ENCODE measurements around the gene C12orf42. TPM values are rescaled to one million over a fixed set of nuclear protein-coding genes. Genes with fewer than 3 reads are reported as not detected.

The C12orf42 gene
- total and polyA plus RNA-seq, 8 donors = not detected

DNA sequence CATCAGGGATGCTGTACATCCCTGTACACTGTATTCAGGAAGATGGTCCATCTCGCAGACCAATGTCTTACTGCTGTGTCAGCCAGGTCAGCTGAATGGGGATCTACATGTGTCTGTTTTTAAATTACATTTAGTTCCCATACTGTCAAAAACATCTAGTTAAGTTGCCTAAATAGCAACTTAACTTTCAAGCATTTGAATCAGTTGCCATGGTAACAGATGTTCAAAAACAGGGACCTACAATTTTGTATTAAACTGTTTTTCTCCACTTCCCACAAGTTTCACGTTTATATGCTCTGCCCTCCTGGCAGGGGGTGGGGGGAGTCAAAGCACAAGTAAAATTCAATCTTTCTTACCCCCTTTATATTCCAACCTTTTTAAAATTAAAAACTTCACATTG lies 38.3 kb downstream of the C12orf42 start:
- no peaks in the 10 kb centered on the region for H3K4me1 ChIP-seq
- no peak for DNase-seq
- H3K36me3 ChIP-seq = no peaks in the 10 kb centered on the region
- 62 to 73% (median 69%) methylated on average over 2 of the region's 2 CpGs for WGBS, 5 donors
- TF ChIP-seq POLR2AphosphoS5 (IDR thresholded peaks at IDR 0.05) = no peak
- TF ChIP-seq POLR2A (IDR thresholded peaks at IDR 0.05) = no peak
- TF ChIP-seq, protein P1, sequence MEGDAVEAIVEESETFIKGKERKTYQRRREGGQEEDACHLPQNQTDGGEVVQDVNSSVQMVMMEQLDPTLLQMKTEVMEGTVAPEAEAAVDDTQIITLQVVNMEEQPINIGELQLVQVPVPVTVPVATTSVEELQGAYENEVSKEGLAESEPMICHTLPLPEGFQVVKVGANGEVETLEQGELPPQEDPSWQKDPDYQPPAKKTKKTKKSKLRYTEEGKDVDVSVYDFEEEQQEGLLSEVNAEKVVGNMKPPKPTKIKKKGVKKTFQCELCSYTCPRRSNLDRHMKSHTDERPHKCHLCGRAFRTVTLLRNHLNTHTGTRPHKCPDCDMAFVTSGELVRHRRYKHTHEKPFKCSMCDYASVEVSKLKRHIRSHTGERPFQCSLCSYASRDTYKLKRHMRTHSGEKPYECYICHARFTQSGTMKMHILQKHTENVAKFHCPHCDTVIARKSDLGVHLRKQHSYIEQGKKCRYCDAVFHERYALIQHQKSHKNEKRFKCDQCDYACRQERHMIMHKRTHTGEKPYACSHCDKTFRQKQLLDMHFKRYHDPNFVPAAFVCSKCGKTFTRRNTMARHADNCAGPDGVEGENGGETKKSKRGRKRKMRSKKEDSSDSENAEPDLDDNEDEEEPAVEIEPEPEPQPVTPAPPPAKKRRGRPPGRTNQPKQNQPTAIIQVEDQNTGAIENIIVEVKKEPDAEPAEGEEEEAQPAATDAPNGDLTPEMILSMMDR (IDR thresholded peaks at IDR 0.05) = no peak
- no peak for TF ChIP-seq EP300 (IDR thresholded peaks at IDR 0.05)
- peaks cover 0 to 6% (median 0%) of the 10 kb centered on the region in 4 donors for H3K9me3 ChIP-seq
- no peaks in the 10 kb centered on the region for H3K27me3 ChIP-seq
- no peak overlapping the region for H3K27ac ChIP-seq
- intact Hi-C loops (cut with DNase I; ENCODE audit: low total_unique reads) = no loop called here
- no peak overlapping the region for H3K4me3 ChIP-seq

DNA sequence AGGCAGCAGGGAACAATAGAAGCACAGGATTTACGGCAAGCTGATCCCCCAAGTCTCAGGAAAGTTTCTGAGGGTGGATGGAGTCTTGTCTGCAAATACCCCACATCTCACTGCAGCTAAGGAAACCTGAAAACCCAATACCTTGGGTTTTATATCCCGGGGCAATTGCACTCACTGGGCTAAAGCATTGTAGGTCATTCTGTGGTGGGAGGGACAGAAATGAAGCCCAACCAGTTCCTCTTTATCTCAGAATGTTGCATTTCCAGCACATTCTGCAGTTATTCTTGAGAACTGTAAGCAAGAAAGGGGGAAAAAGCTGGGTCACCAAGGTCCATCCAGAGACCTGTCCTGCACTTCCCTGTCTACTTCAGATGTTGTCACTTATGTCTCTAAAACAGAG lies 39.8 kb downstream of the C12orf42 start:
- WGBS, 5 donors = 78 to 90% (median 87%) methylated on average over 2 of the region's 2 CpGs
- no peaks in the 10 kb centered on the region for H3K36me3 ChIP-seq
- no peaks in the 10 kb centered on the region for H3K4me1 ChIP-seq
- TF ChIP-seq EP300 (IDR thresholded peaks at IDR 0.05) (no peak), POLR2A (IDR thresholded peaks at IDR 0.05) (no peak), POLR2AphosphoS5 (IDR thresholded peaks at IDR 0.05) (no peak)
- TF ChIP-seq, protein P1 (IDR thresholded peaks at IDR 0.05) = no peak
- H3K27ac ChIP-seq = no peak overlapping the region
- no peak for DNase-seq
- H3K9me3 ChIP-seq = peaks cover 0 to 8% (median 3%) of the 10 kb centered on the region in 4 donors
- no peaks in the 10 kb centered on the region for H3K27me3 ChIP-seq
- intact Hi-C loops (cut with DNase I; ENCODE audit: low total_unique reads) = no loop called here
- no peak overlapping the region for H3K4me3 ChIP-seq

DNA sequence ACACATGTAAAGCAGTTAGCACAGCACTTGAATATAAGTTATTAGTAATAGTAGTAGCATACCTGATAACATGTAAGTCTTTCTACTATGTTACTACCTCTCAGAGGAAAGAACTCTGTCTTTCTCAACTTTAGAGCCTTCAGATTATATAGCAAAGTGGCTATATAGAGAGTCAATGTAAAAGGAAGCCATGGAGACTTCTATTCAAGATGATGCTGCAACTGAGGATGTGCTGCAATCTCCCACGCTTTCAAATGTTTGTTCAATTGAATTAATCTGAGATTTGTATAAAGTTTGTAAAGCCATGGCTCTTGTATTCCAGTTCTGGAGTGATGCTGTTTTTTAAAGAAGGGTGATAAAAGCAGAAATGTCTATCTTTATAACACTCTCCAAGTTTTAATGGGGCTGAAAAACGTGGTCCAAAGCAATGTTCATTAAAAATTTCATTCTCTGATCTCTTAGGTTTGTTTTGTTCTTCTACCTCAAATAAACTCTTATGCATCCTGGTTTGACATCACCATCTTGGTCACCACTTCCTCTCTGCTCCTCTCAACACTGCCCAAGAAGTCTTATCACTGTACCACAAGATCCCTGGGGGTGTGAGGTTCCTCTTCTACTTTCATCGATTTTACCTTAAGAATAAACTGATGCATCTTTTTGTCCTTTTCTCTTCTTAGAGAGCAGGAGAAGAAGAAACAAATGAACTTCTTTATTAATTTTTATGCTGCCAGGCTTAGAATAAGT lies 40.6 kb downstream of the C12orf42 start:
- DNase-seq = no peak
- no peaks in the 10 kb centered on the region for H3K36me3 ChIP-seq
- no peaks in the 10 kb centered on the region for H3K4me1 ChIP-seq
- peaks cover 0 to 14% (median 4%) of the 10 kb centered on the region in 4 donors for H3K9me3 ChIP-seq
- H3K27ac ChIP-seq = no peak overlapping the region
- 54 to 74% (median 65%) methylated on average over 3 of the region's 3 CpGs for WGBS, 5 donors
- intact Hi-C loops (cut with DNase I; ENCODE audit: low total_unique reads) = no loop called here
- H3K4me3 ChIP-seq = no peak overlapping the region
- no peaks in the 10 kb centered on the region for H3K27me3 ChIP-seq
- TF ChIP-seq POLR2A (IDR thresholded peaks at IDR 0.05) = no peak
- TF ChIP-seq EP300 (IDR thresholded peaks at IDR 0.05) = no peak
- TF ChIP-seq, protein P1 (IDR thresholded peaks at IDR 0.05) = no peak
- TF ChIP-seq POLR2AphosphoS5 (IDR thresholded peaks at IDR 0.05) = no peak

DNA sequence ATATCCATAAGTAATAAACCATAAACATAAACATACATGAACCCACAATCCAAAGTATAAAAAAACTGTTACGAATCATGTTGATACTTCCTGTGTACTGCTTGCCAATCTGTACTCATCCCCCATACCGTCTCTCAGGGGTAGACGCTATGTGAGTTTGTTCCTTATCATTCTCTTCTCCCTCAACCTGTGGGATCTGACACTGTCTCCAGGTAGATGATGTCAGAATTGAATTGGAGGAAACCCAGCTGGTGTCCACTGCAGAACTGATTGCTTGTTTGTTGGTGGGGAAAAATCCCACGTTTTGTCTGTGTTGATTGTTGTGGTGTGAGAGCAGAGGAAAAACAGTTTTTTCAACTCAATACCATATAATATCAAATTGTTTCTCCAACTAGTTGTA lies 50.8 kb downstream of the C12orf42 start:
- Histone ChIP-seq H3K27ac (no peak overlapping the region), H3K27me3 (no peaks in the 10 kb centered on the region), H3K36me3 (no peaks in the 10 kb centered on the region), H3K4me1 (no peaks in the 10 kb centered on the region), H3K4me3 (no peak overlapping the region), H3K9me3 (peaks cover 0 to 23% (median 2%) of the 10 kb centered on the region in 4 donors)
- WGBS, 5 donors = 41 to 58% (median 50%) methylated on average over 4 of the region's 4 CpGs
- intact Hi-C loops (cut with DNase I; ENCODE audit: low total_unique reads) = no loop called here
- TF ChIP-seq EP300 (IDR thresholded peaks at IDR 0.05) (no peak), POLR2A (IDR thresholded peaks at IDR 0.05) (no peak), POLR2AphosphoS5 (IDR thresholded peaks at IDR 0.05) (no peak)
- TF ChIP-seq, protein P1 (IDR thresholded peaks at IDR 0.05) = no peak
- DNase-seq = no peak
